GM23338 (cell line): ENCODE measurements around the gene ZNF594. TPM values are rescaled to one million over a fixed set of nuclear protein-coding genes. Genes with fewer than 3 reads are reported as not detected.

Source experiments
- ATAC-seq: fragments of 200-7000 bp; cut with Tn5 transposase; 3 replicates; pipeline ENCODE4 v1.9.1; 2020
- DNase-seq: peaks from one replicate; pipeline ENCODE4 v3.0.0-alpha.2; 2015; ENCODE audit warnings: low spot score
- H2AFZ ChIP-seq: fragments of 200-600 bp; sonication (generic); 2 replicates; pipeline ENCODE4 v1.8.0; 2016; ENCODE audit warnings: antibody characterized with exemption, mild to moderate bottlenecking, moderate library complexity
- H3F3A ChIP-seq: fragments of 200-600 bp; sonication (generic); replicated peaks from 2 replicates; pipeline ENCODE4 v1.8.0; 2017; ENCODE audit warnings: antibody characterized with exemption, mixed run types, low read depth
- H3K27ac ChIP-seq: fragments of 200-600 bp; sonication (generic); 2 replicates; pipeline ENCODE4 v1.6.1; 2016; ENCODE audit warnings: low read depth
- H3K27me3 ChIP-seq: fragments of 200-600 bp; sonication (generic); 2 replicates; pipeline ENCODE4 v1.8.0; 2016; ENCODE audit warnings: mild to moderate bottlenecking, mixed run types, moderate library complexity; ENCODE audit not compliant: insufficient read depth
- H3K36me3 ChIP-seq: fragments of 200-600 bp; sonication (generic); 2 replicates; pipeline ENCODE4 v1.8.0; 2016; ENCODE audit warnings: mild to moderate bottlenecking; ENCODE audit not compliant: insufficient read depth
- H3K4me1 ChIP-seq: fragments of 200-600 bp; sonication (generic); 2 replicates; pipeline ENCODE4 v1.8.0; 2016; ENCODE audit warnings: mild to moderate bottlenecking, moderate library complexity; ENCODE audit not compliant: insufficient read depth
- H3K4me2 ChIP-seq: fragments of 200-600 bp; sonication (generic); 2 replicates; pipeline ENCODE4 v1.7.1; 2017; ENCODE audit warnings: mixed run types
- H3K4me3 ChIP-seq: fragments of 200-600 bp; sonication (generic); 2 replicates; pipeline ENCODE4 v1.6.1; 2016; ENCODE audit warnings: mixed run types
- H3K79me2 ChIP-seq: fragments of 200-600 bp; sonication (generic); replicated peaks from 2 replicates; pipeline ENCODE4 v1.8.0; 2017; ENCODE audit warnings: mild to moderate bottlenecking; ENCODE audit not compliant: insufficient read depth
- H3K9me2 ChIP-seq: fragments of 200-600 bp; sonication (generic); 2 replicates; pipeline ENCODE4 v1.8.0; 2017; ENCODE audit not compliant: insufficient read depth
- H4K20me1 ChIP-seq: fragments of 200-600 bp; sonication (generic); replicated peaks from 2 replicates; pipeline ENCODE4 v1.8.0; 2017; ENCODE audit warnings: mild to moderate bottlenecking; ENCODE audit not compliant: insufficient read depth
- H3K27ac Mint-ChIP-seq: 2 replicates; pipeline ENCODE4 v1.8.0; 2020; ENCODE audit warnings: inconsistent platforms, mild to moderate bottlenecking, moderate library complexity, mixed read lengths
- H3K27me3 Mint-ChIP-seq: 3 replicates; pipeline ENCODE4 v1.8.0; 2022; ENCODE audit warnings: low read depth, mild to moderate bottlenecking, moderate library complexity, mixed read lengths, inconsistent platforms; ENCODE audit not compliant: insufficient read depth, poor library complexity
- H3K36me3 Mint-ChIP-seq: 3 replicates; pipeline ENCODE4 v1.8.0; 2021; ENCODE audit warnings: low read depth, mild to moderate bottlenecking, inconsistent platforms, moderate library complexity, mixed read lengths
- H3K4me1 Mint-ChIP-seq: 3 replicates; pipeline ENCODE4 v1.8.0; 2020; ENCODE audit warnings: mild to moderate bottlenecking, inconsistent platforms, mixed read lengths
- H3K4me3 Mint-ChIP-seq: 3 replicates; pipeline ENCODE4 v1.8.0; 2021; ENCODE audit warnings: moderate library complexity, mild to moderate bottlenecking, inconsistent platforms, mixed read lengths
- H3K9me3 Mint-ChIP-seq: 3 replicates; pipeline ENCODE4 v1.8.0; 2020; ENCODE audit warnings: moderate library complexity, mild to moderate bottlenecking, inconsistent platforms, mixed read lengths
- CREB1 ChIP-seq: fragments of 250-450 bp; sonication (Bioruptor Pico); IDR thresholded peaks from 2 replicates; pipeline ENCODE4 v1.5.0; 2020; ENCODE audit warnings: low read depth, mild to moderate bottlenecking, moderate library complexity
- JUNB ChIP-seq: IDR thresholded peaks from one replicate; pipeline ENCODE4 v1.6.1; 2016; ENCODE audit warnings: antibody characterized with exemption; ENCODE audit not compliant: unreplicated experiment
- NANOG ChIP-seq: IDR thresholded peaks from 2 replicates; pipeline ENCODE4 v1.6.1; 2016; ENCODE audit warnings: antibody characterized with exemption, borderline replicate concordance
- POLR2AphosphoS5 ChIP-seq: IDR thresholded peaks from 2 replicates; pipeline ENCODE4 v1.6.1; 2016; ENCODE audit warnings: antibody characterized with exemption, low read depth
- STAT1 ChIP-seq: IDR thresholded peaks from one replicate; pipeline ENCODE4 v1.6.1; 2016; ENCODE audit warnings: antibody characterized with exemption; ENCODE audit not compliant: unreplicated experiment
- ZNF114 ChIP-seq: fragments of 250-450 bp; sonication (Bioruptor Pico); IDR thresholded peaks from 2 replicates; pipeline ENCODE4 v1.5.0; 2020; ENCODE audit warnings: mild to moderate bottlenecking, moderate library complexity
- ZNF331 ChIP-seq: fragments of 250-450 bp; sonication (Bioruptor Pico); IDR thresholded peaks from 2 replicates; pipeline ENCODE4 v1.5.0; 2020; ENCODE audit warnings: low read depth, mild to moderate bottlenecking, moderate library complexity
- ZNF462 ChIP-seq: fragments of 250-450 bp; sonication (Bioruptor Pico); IDR thresholded peaks from 2 replicates; pipeline ENCODE4 v1.5.0; 2020; ENCODE audit warnings: mild to moderate bottlenecking, moderate library complexity
- polyA plus RNA-seq: library from polyadenylated mRNA; unstranded; fragments of >200 nt; fragmentation: Nextera tagmentation; extraction: Ambion mirVana; gene quantifications from 2 replicates; pipeline ENCODE4 v1.2.1, GENCODE V29; 2016
- total RNA-seq: library from RNA; depleted of rRNA; stranded (reverse); fragments of >200 nt; shearing (Covaris generic); gene quantifications from 2 replicates; pipeline ENCODE4 v1.2.3, GENCODE V29; 2014
- TF ChIP-seq, protein P1 (sequence below), 2 experiments: fragments of 200-600 bp in 1 of 2; sonication (generic) in 1 of 2; conservative IDR thresholded peaks; 2 replicates each; pipeline versions ENCODE4 v1.5.1 to v1.6.1; 2016 to 2017; ENCODE audit warnings: antibody characterized with exemption in 2 of 2, low read depth in 2 of 2, mild to moderate bottlenecking in 2 of 2, moderate library complexity in 1 of 2

Gene ZNF594
- total and polyA plus RNA-seq, 2 experiments from 2014 or later = 7.0 to 15.6 TPM

DNA sequence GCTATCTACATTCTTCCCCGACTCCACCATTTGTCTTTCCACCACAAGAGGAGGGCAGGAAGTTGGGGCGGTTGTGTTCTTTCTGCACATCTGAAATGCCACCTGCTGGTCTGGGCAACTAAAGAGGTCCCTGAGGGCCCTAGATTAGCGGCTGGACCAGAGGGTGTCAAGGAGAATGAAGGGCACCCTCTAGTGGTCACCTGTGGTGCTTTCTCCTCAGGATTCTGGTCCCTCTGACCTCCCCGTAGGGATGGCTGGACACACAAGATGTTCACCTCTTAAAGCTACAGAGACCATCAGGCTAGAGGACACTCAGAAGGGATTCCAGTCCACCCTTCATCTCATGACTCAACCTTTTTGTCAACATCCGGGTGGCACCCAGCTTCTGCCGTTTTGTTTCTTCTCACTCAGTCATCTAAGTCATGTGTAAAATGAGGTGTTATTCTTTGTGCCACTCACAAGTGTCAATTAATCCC is 45.9 kb upstream of the ZNF594 start:
- Mint-ChIP-seq H3K9me3 (no peaks in the 10 kb centered on the region; the same call in 2 of the 3 replicates), H3K27me3 (peaks cover 4% of the 10 kb centered on the region), H3K36me3 (no peaks in the 10 kb centered on the region), H3K27ac (no peak overlapping the region), H3K4me1 (no peaks in the 10 kb centered on the region), H3K4me3 (no peak overlapping the region)
- ATAC-seq (peak; percentile 100), DNase-seq (peak; percentile 93)
- H3K27me3 ChIP-seq = no peaks in the 10 kb centered on the region
- no peaks in the 10 kb centered on the region for H3K79me2 ChIP-seq
- no peak overlapping the region for H3K4me2 ChIP-seq
- no peaks in the 10 kb centered on the region for H3K36me3 ChIP-seq
- no peaks in the 10 kb centered on the region for H4K20me1 ChIP-seq
- no peak overlapping the region for H3K27ac ChIP-seq
- H3K9me2 ChIP-seq = no peaks in the 10 kb centered on the region
- H3K4me1 ChIP-seq = no peaks in the 10 kb centered on the region
- peak; percentile 67 for TF ChIP-seq ZNF462
- no peak for TF ChIP-seq STAT1
- no peak for TF ChIP-seq ZNF114 (CRISPR knock-in tag)
- TF ChIP-seq, protein P1, sequence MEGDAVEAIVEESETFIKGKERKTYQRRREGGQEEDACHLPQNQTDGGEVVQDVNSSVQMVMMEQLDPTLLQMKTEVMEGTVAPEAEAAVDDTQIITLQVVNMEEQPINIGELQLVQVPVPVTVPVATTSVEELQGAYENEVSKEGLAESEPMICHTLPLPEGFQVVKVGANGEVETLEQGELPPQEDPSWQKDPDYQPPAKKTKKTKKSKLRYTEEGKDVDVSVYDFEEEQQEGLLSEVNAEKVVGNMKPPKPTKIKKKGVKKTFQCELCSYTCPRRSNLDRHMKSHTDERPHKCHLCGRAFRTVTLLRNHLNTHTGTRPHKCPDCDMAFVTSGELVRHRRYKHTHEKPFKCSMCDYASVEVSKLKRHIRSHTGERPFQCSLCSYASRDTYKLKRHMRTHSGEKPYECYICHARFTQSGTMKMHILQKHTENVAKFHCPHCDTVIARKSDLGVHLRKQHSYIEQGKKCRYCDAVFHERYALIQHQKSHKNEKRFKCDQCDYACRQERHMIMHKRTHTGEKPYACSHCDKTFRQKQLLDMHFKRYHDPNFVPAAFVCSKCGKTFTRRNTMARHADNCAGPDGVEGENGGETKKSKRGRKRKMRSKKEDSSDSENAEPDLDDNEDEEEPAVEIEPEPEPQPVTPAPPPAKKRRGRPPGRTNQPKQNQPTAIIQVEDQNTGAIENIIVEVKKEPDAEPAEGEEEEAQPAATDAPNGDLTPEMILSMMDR (conservative IDR thresholded peaks at IDR 0.05; ENCODE audit: low read depth in 2 of 2) = peak; percentile 90 to 92
- TF ChIP-seq NANOG = no peak
- no peak for TF ChIP-seq JUNB
- TF ChIP-seq CREB1 = no peak
- no peak for TF ChIP-seq ZNF331
- TF ChIP-seq POLR2AphosphoS5 = no peak
- H3F3A ChIP-seq = no peaks in the 10 kb centered on the region
- no peak overlapping the region for H2AFZ ChIP-seq
- H3K4me3 ChIP-seq = no peak overlapping the region
